Neural cell (in vitro differentiated cells): ENCODE measurements around the gene PPFIA1. TPM values are rescaled to one million over a fixed set of nuclear protein-coding genes. Genes with fewer than 3 reads are reported as not detected.

Experiments
- H2AFZ ChIP-seq: fragments of 200-600, 300-800 bp; sonication (generic), shearing (Covaris generic); 2 replicates; pipeline ENCODE4 v1.6.0; 2014; ENCODE audit warnings: low read depth, mild to moderate bottlenecking, antibody characterized with exemption, low read length, moderate library complexity
- H3F3A ChIP-seq: fragments of 200-600 bp; shearing (Covaris generic); 2 replicates; pipeline ENCODE4 v1.6.1; 2016; ENCODE audit warnings: mild to moderate bottlenecking, moderate library complexity, mixed read lengths, antibody characterized with exemption, low read length; ENCODE audit not compliant: insufficient read depth, poor library complexity, severe bottlenecking
- H3K27ac ChIP-seq: fragments of 200-600, 300-800 bp; sonication (generic), shearing (Covaris generic); 2 replicates; pipeline ENCODE4 v1.5.1; 2014; ENCODE audit warnings: mild to moderate bottlenecking, low read length, moderate library complexity
- H3K27me3 ChIP-seq: fragments of 300-800, 200-600 bp; sonication (generic), shearing (Covaris generic); 2 replicates; pipeline ENCODE4 v1.6.0; 2014; ENCODE audit warnings: mild to moderate bottlenecking, low read depth, low read length, moderate library complexity; ENCODE audit not compliant: insufficient read depth
- H3K36me3 ChIP-seq: fragments of 300-800, 200-600 bp; sonication (generic), shearing (Covaris generic); 2 replicates; pipeline ENCODE4 v1.5.1; 2014; ENCODE audit warnings: mild to moderate bottlenecking, antibody characterized with exemption, low read length, moderate library complexity; ENCODE audit not compliant: insufficient read depth
- H3K4me2 ChIP-seq: fragments of 300-800, 200-600 bp; sonication (generic), shearing (Covaris generic); 2 replicates; pipeline ENCODE4 v1.6.0; 2014; ENCODE audit warnings: mild to moderate bottlenecking, low read length
- H3K4me3 ChIP-seq: fragments of 300-800, 200-600 bp; sonication (generic), shearing (Covaris generic); 2 replicates; pipeline ENCODE4 v1.5.1; 2014; ENCODE audit warnings: mild to moderate bottlenecking, low read length, moderate library complexity
- H3K79me2 ChIP-seq: fragments of 200-600 bp; shearing (Covaris generic); replicated peaks from 2 replicates; pipeline ENCODE4 v1.6.0; 2014; ENCODE audit warnings: mild to moderate bottlenecking, low read length, moderate library complexity; ENCODE audit not compliant: insufficient read depth
- H3K9ac ChIP-seq: fragments of 300-800, 200-600 bp; sonication (generic), shearing (Covaris generic); 2 replicates; pipeline ENCODE4 v1.6.1; 2016; ENCODE audit warnings: mild to moderate bottlenecking, low read length, mixed read lengths
- H3K9me2 ChIP-seq: fragments of 200-600 bp; shearing (Covaris generic); 2 replicates; pipeline ENCODE4 v1.6.1; 2016; ENCODE audit warnings: mild to moderate bottlenecking, low read length, mixed read lengths; ENCODE audit not compliant: insufficient read depth
- H3K9me3 ChIP-seq: fragments of 200-600, 300-800 bp; sonication (generic), shearing (Covaris generic); 2 replicates; pipeline ENCODE4 v1.6.1; 2016; ENCODE audit warnings: mild to moderate bottlenecking, mixed run types, low read length, moderate library complexity, mixed read lengths
- H4K20me1 ChIP-seq: fragments of 200-600 bp; shearing (Covaris generic); 2 replicates; pipeline ENCODE4 v1.6.1; 2016; ENCODE audit warnings: mild to moderate bottlenecking, mixed run types; ENCODE audit not compliant: insufficient read depth
- EP300 ChIP-seq: fragments of 450-650 bp; conservative IDR thresholded peaks from 2 replicates; pipeline ENCODE4 v1.6.1; 2014; ENCODE audit warnings: antibody characterized with exemption, mild to moderate bottlenecking, moderate library complexity; ENCODE audit not compliant: poor library complexity, severe bottlenecking
- EZH2 ChIP-seq: fragments of 200-600, 300-800 bp; shearing (Covaris generic), sonication (generic); IDR thresholded peaks from 2 replicates; pipeline ENCODE4 v1.6.1; 2014; ENCODE audit warnings: antibody characterized with exemption, low read length, borderline replicate concordance, mild to moderate bottlenecking; ENCODE audit not compliant: insufficient read depth, poor library complexity, severe bottlenecking
- MXI1 ChIP-seq: fragments of 450-650 bp; conservative IDR thresholded peaks from 2 replicates; pipeline ENCODE4 v1.6.1; 2014; ENCODE audit warnings: antibody characterized with exemption, mild to moderate bottlenecking; ENCODE audit not compliant: poor library complexity, severe bottlenecking
- POLR2AphosphoS5 ChIP-seq: IDR thresholded peaks from 2 replicates; pipeline ENCODE4 v1.6.1; 2012
- RAD21 ChIP-seq: fragments of 450-650 bp; conservative IDR thresholded peaks from 2 replicates; pipeline ENCODE4 v1.6.1; 2014; ENCODE audit warnings: antibody characterized with exemption, mild to moderate bottlenecking, moderate library complexity
- REST ChIP-seq: IDR thresholded peaks from 2 replicates; pipeline ENCODE4 v1.6.1; 2012; ENCODE audit warnings: borderline replicate concordance
- SMC3 ChIP-seq: fragments of 450-650 bp; conservative IDR thresholded peaks from 2 replicates; pipeline ENCODE4 v1.6.1; 2014; ENCODE audit warnings: antibody characterized with exemption, mild to moderate bottlenecking, moderate library complexity; ENCODE audit not compliant: poor library complexity
- TAF1 ChIP-seq: IDR thresholded peaks from 2 replicates; pipeline ENCODE4 v1.6.1; 2012; ENCODE audit warnings: low read depth
- polyA plus RNA-seq: library from polyadenylated mRNA; depleted of rRNA; stranded (reverse); fragments of >200 nt; gene quantifications from 2 replicates; pipeline ENCODE4 v1.2.3, GENCODE V29; 2014
- TF ChIP-seq, protein P1 (sequence below): fragments of 450-650 bp; IDR thresholded peaks from 2 replicates; pipeline ENCODE4 v1.5.1; 2014; ENCODE audit warnings: antibody characterized with exemption, mild to moderate bottlenecking, moderate library complexity; ENCODE audit not compliant: poor library complexity, severe bottlenecking

PPFIA1 gene
- polyA plus RNA-seq, 1 donor from 2014 or later: 48.9 TPM

GRCh38 chr11:70241709-70242108 is 28.8 kb upstream of the PPFIA1 start:
- Histone ChIP-seq H3K9me2 (no peaks in the 10 kb centered on the region), H3K9ac (no peak overlapping the region), H3K4me3 (no peak overlapping the region), H4K20me1 (no peaks in the 10 kb centered on the region), H3K4me2 (no peak overlapping the region), H3F3A (no peaks in the 10 kb centered on the region), H3K27me3 (no peaks in the 10 kb centered on the region), H3K9me3 (no peaks in the 10 kb centered on the region), H3K36me3 (no peaks in the 10 kb centered on the region), H2AFZ (no peak overlapping the region), H3K27ac (no peak overlapping the region), H3K79me2 (no peaks in the 10 kb centered on the region)
- TF ChIP-seq POLR2AphosphoS5: no peak

DNA sequence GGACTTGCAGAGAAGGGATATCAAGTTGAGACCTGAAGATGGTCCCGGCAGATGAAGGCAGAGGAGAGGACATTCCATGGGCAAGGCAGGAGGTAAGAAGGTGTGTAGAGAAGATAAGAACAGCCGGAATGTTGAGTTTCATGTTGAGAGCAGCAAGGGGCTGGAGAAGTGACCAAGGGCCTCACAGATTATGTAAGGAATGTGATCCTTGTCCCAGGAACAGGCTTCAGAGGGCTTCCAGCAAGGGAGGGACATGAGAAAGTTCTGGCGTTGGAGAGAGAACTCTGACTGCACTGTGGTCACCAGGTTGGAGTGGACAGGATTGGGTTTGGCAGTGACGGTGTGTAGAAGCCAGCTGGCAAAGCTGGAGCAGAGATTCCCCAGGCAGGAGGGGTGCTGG is 27.6 kb upstream of the PPFIA1 start:
- H3K79me2 ChIP-seq: no peaks in the 10 kb centered on the region
- no peak overlapping the region for H3K4me3 ChIP-seq
- H3K27me3 ChIP-seq: no peaks in the 10 kb centered on the region
- no peak overlapping the region for H3K9ac ChIP-seq
- no peaks in the 10 kb centered on the region for H3K36me3 ChIP-seq
- no peaks in the 10 kb centered on the region for H3K9me3 ChIP-seq
- no peaks in the 10 kb centered on the region for H3F3A ChIP-seq
- no peaks in the 10 kb centered on the region for H3K9me2 ChIP-seq
- H3K27ac ChIP-seq: no peak overlapping the region
- no peaks in the 10 kb centered on the region for H4K20me1 ChIP-seq
- H2AFZ ChIP-seq: no peak overlapping the region
- no peak for TF ChIP-seq POLR2AphosphoS5
- TF ChIP-seq EZH2: no peak
- TF ChIP-seq RAD21: no peak
- TF ChIP-seq EP300: no peak
- no peak for TF ChIP-seq REST
- TF ChIP-seq SMC3: no peak
- TF ChIP-seq TAF1: no peak
- no peak for TF ChIP-seq MXI1
- TF ChIP-seq, protein P1, sequence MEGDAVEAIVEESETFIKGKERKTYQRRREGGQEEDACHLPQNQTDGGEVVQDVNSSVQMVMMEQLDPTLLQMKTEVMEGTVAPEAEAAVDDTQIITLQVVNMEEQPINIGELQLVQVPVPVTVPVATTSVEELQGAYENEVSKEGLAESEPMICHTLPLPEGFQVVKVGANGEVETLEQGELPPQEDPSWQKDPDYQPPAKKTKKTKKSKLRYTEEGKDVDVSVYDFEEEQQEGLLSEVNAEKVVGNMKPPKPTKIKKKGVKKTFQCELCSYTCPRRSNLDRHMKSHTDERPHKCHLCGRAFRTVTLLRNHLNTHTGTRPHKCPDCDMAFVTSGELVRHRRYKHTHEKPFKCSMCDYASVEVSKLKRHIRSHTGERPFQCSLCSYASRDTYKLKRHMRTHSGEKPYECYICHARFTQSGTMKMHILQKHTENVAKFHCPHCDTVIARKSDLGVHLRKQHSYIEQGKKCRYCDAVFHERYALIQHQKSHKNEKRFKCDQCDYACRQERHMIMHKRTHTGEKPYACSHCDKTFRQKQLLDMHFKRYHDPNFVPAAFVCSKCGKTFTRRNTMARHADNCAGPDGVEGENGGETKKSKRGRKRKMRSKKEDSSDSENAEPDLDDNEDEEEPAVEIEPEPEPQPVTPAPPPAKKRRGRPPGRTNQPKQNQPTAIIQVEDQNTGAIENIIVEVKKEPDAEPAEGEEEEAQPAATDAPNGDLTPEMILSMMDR: no peak
- no peak overlapping the region for H3K4me2 ChIP-seq
